Heart left ventricle (tissue), 16 donors: ENCODE measurements around the gene SEC62. TPM values are rescaled to one million over a fixed set of nuclear protein-coding genes. Genes with fewer than 3 reads are reported as not detected.
A peak's percentile ranks its signal among the peaks of the same experiment; 100 is the strongest.

Source experiments
- ATAC-seq, 4 donors: fragments of 200-7000 bp; cut with Tn5 transposase; one replicate each; pipeline ENCODE4 v1.9.1; 2020 to 2022; ENCODE audit warnings: moderate library complexity in 4 of 4, mild to moderate bottlenecking in 3 of 4, moderate number of reproducible peaks in 1 of 4
- DNase-seq, 5 donors: peaks; one replicate each; pipeline ENCODE4 v3.0.0-alpha.2; 2020
- H3K27ac ChIP-seq, 12 donors: fragments of 200-600 bp; sonication (generic) in 4 of 12; one replicate each; pipeline versions ENCODE4 v1.5.0 to v1.8.0; 2016 to 2022; ENCODE audit warnings: mild to moderate bottlenecking in 2 of 12
- H3K27me3 ChIP-seq, 9 donors: fragments of 200-600 bp; sonication (generic) in 2 of 9; one replicate each; pipeline versions ENCODE4 v1.5.1 to v1.8.0; 2016 to 2022; ENCODE audit warnings: mild to moderate bottlenecking in 3 of 9
- H3K36me3 ChIP-seq, 9 donors: fragments of 200-600 bp; sonication (generic) in 2 of 9; one replicate each; pipeline versions ENCODE4 v1.5.0 to v1.8.0; 2018 to 2022; ENCODE audit warnings: mild to moderate bottlenecking in 2 of 9
- H3K4me1 ChIP-seq, 12 donors: fragments of 200-600 bp; sonication (generic) in 4 of 12; one replicate each; pipeline versions ENCODE4 v1.5.0 to v1.8.0; 2016 to 2022; ENCODE audit warnings: mild to moderate bottlenecking in 3 of 12
- H3K4me3 ChIP-seq, 12 donors: fragments of 200-600 bp; sonication (generic) in 4 of 12; one replicate each; pipeline versions ENCODE4 v1.5.0 to v1.8.0; 2017 to 2022; ENCODE audit warnings: mild to moderate bottlenecking in 9 of 12, moderate library complexity in 4 of 12
- H3K9me3 ChIP-seq, 12 donors: fragments of 200-600 bp; sonication (generic) in 4 of 12; one replicate each; pipeline versions ENCODE4 v1.5.0 to v1.8.0; 2016 to 2022; ENCODE audit warnings: mild to moderate bottlenecking in 1 of 12
- POLR2A ChIP-seq, 2 donors: fragments of 450-650 bp; IDR thresholded peaks; one replicate each; pipeline ENCODE4 v1.6.1; 2017; ENCODE audit warnings: antibody characterized with exemption in 2 of 2, mild to moderate bottlenecking in 2 of 2, moderate library complexity in 2 of 2
- whole genome bisulfite sequencing, 4 donors: extraction: QIAGEN DNeasy Blood & Tissue Kit in 2 of 4; methylation state at CpG; one replicate each; pipeline versions ENCODE4 v1.1.5 to v1.1.7; 2013 to 2018; 5-methylcytosine and 5-hydroxymethylcytosine counted together
- intact Hi-C, 10 donors: fragments of 100-400 bp; cut with DNase I; formaldehyde crosslinking; loops; one replicate each; pipeline versions ENCODE4 v1.11.1 to v1.14.2; 2022
- polyA plus RNA-seq, 2 donors: library from polyadenylated mRNA; stranded (reverse); fragments of 200-250 nt; gene quantifications; one replicate each; pipeline ENCODE4 v1.2.3, GENCODE V29; 2013
- total RNA-seq, 9 donors: library from RNA; depleted of rRNA in 2 of 9; stranded (reverse); fragments of >200 nt in 2 of 9; fragmentation: NEBNext Ultra II Directional in 3 of 9; extraction: Animal tissue kit (Norgen Biotek cat#: 25700) in 3 of 9; gene quantifications; one replicate each; pipeline versions ENCODE4 v1.1.0 to v1.2.4, GENCODE V29; 2016 to 2023
- TF ChIP-seq, protein P1 (sequence below), 12 donors: fragments of 200-600 bp; sonication (generic) in 4 of 12; IDR thresholded peaks; one replicate each; pipeline versions ENCODE4 v1.5.0 to v1.8.0; 2018 to 2022; ENCODE audit warnings: antibody characterized with exemption in 12 of 12, mild to moderate bottlenecking in 5 of 12
- donor health status: ischemic (EF 13 %, LVEDD 7.1; RV severe dilation, severe dysfunction).
- donor health status: healthy with polysubstance abuse.
- donor health status: DM: no; HTN: yes; CAD: no.
- donor health status: DM: no; HTN: no; CAD: no.
- donor health status: ischemic (EF 25% LVEDD 6.9; RV normal size, moderate dysfunction).
- donor health status: ischemic (EF 25% LVEDD 5.7; RV mildly dilated, moderate dysfunction).
- donor health status: healthy.
- donor health status: DM: yes; HTN: yes; CAD: no.
- donor health status: ischemic (EF 35%, LVEDD 5.7; RV mildly dilated, moderate dysfunction).
- donor health status: nonischemic (EF 11% LVEDD 7.7; RV severe dilation, severe dysfunction).
- donor health status: DM: yes; HTN: yes; CAD: no.
- donor health status: PGD.
- donor health status: ischemic (EF 29% LVEDD 5.4; RV normal size, mild dysfunction).
- donor health status: nonischemic (EF 23%, LVEDD 6.1; RV moderate dilation, normal function).

SEC62 gene
- total and polyA plus RNA-seq, 11 donors = 29.5 to 104 (median 71.1) TPM

DNA sequence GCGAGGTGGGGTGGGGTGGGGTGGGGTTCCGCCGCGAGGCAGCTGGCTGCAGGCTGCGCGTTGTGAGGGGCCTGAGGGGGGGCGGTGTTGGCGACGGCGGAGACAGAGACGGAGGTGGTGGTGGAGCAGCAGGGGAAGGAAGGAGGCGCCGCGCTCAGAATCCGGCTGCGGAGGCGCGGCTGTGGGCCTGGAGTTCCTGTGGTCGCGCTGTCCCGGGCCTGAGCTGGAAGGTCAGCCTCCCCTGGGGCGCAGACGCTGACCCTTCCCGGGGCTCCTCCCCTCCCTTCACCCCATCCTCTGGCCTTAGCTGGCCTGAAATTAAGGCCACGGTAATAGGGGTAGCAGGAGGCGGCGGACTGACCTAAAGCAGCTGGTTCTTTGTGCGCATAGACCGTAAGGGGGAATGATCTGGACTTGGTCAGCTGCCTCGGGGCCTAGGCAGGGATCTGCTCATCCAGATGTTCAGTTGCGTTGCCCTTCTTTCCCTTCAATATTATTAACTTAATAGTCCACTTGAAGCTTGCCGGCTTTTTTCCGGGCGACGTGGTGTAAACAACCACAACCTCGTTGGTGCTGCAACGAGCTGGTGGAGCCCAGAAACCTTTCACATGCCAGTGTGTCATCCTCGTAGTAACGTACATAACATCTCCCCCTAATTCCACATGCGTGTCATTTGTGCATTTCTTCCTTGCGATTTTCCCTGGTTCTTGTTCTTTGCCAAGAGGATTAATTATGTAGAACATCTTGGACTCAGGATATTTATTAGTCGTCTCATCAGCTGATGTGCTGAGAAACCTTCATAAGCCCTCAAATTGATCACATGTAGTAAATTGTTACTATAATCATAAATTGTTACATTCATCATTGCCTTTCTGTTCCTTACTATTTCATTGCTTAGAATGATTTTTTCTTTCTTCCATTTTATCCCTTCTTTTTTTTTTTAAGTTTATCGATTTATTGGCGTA lies 626 bp downstream of the SEC62 start:
- intact Hi-C loops = loop anchor here (1.0 to 10.0 kb wide), 12 partner anchors 35 to 900 kb away; partner anchors contain the start of genes LRRC31 (in 4 of the 10), ACTRT3 (in 2 of the 10), MYNN (in 2 of the 10) and TERC (in 2 of the 10)
- peak; percentile 75 to 87 (median 85) for ATAC-seq
- peaks cover 2 to 54% (median 41%) of the 10 kb centered on the region in 12 donors for H3K4me1 ChIP-seq
- no peaks in the 10 kb centered on the region for H3K27me3 ChIP-seq
- H3K36me3 ChIP-seq = peaks cover 0 to 14% (median 0%) of the 10 kb centered on the region in 9 donors
- peak overlapping the region; percentile 90 to 99 (median 94) for H3K27ac ChIP-seq
- TF ChIP-seq POLR2A (IDR thresholded peaks at IDR 0.05) = no peak
- TF ChIP-seq, protein P1, sequence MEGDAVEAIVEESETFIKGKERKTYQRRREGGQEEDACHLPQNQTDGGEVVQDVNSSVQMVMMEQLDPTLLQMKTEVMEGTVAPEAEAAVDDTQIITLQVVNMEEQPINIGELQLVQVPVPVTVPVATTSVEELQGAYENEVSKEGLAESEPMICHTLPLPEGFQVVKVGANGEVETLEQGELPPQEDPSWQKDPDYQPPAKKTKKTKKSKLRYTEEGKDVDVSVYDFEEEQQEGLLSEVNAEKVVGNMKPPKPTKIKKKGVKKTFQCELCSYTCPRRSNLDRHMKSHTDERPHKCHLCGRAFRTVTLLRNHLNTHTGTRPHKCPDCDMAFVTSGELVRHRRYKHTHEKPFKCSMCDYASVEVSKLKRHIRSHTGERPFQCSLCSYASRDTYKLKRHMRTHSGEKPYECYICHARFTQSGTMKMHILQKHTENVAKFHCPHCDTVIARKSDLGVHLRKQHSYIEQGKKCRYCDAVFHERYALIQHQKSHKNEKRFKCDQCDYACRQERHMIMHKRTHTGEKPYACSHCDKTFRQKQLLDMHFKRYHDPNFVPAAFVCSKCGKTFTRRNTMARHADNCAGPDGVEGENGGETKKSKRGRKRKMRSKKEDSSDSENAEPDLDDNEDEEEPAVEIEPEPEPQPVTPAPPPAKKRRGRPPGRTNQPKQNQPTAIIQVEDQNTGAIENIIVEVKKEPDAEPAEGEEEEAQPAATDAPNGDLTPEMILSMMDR (IDR thresholded peaks at IDR 0.05) = no peak
- DNase-seq = peak; percentile 58 to 82 (median 68)
- H3K9me3 ChIP-seq = peaks cover 0 to 3% (median 0%) of the 10 kb centered on the region in 12 donors
- WGBS, 4 donors = 3 to 4% (median 4%) methylated on average over 38 to 44 of the region's 44 CpGs
- H3K4me3 ChIP-seq = peak overlapping the region; percentile 65 to 99 (median 84)

DNA sequence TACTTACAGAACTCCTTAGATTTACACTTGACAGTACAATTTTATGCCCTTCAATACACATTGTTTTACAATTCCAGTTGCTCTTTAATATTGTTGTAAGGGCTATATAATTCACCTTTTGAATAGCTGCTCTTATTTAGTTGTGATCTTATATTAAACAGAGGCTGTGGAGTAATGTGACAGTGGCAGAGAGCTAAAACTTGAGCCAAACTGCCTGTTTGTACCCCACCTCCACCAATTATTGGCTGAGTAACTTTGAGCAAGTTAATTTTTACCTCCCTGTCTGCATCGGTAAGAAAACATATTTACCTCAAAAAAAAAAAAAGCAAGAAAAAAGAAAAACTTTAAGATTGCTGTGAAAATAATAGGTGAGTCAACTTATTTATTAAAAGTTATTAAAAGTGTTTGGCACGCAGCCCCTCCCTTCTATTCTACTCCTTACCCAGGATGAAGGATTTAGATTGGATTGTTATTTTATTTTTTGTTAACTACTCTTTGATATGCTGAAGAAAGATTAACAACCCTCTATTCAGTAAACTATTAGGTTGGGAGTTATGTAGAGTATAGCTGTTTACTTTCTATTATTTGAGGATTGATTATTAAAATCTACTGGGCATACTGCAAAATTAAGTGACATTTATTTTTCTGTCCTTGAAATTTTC lies 1.7 kb downstream of the SEC62 start:
- DNase-seq (no peak), ATAC-seq (no peak)
- H3K36me3 ChIP-seq = peaks cover 0 to 16% (median 0%) of the 10 kb centered on the region in 9 donors
- peak overlapping the region in 2 of 12 donors; percentile 97 to 99 for H3K27ac ChIP-seq
- intact Hi-C loops = loop anchor here in 9 of 10 donors (5.0 to 10.0 kb wide), 8 partner anchors 34 to 899 kb away; partner anchors contain the start of genes LRRC31 (in 4 of the 9), ACTRT3 (in 2 of the 9), MYNN (in 2 of the 9) and TERC (in 2 of the 9)
- peaks cover 0 to 3% (median 0%) of the 10 kb centered on the region in 12 donors for H3K9me3 ChIP-seq
- H3K27me3 ChIP-seq = no peaks in the 10 kb centered on the region
- H3K4me3 ChIP-seq = peak overlapping the region in 10 of 12 donors; percentile 65 to 99 (median 84)
- 27 to 43% (median 39%) methylated on average over 2 of the region's 2 CpGs for WGBS, 4 donors
- TF ChIP-seq, protein P1 (IDR thresholded peaks at IDR 0.05) = no peak
- TF ChIP-seq POLR2A (IDR thresholded peaks at IDR 0.05) = no peak
- H3K4me1 ChIP-seq = peaks cover 2 to 61% (median 47%) of the 10 kb centered on the region in 12 donors

DNA sequence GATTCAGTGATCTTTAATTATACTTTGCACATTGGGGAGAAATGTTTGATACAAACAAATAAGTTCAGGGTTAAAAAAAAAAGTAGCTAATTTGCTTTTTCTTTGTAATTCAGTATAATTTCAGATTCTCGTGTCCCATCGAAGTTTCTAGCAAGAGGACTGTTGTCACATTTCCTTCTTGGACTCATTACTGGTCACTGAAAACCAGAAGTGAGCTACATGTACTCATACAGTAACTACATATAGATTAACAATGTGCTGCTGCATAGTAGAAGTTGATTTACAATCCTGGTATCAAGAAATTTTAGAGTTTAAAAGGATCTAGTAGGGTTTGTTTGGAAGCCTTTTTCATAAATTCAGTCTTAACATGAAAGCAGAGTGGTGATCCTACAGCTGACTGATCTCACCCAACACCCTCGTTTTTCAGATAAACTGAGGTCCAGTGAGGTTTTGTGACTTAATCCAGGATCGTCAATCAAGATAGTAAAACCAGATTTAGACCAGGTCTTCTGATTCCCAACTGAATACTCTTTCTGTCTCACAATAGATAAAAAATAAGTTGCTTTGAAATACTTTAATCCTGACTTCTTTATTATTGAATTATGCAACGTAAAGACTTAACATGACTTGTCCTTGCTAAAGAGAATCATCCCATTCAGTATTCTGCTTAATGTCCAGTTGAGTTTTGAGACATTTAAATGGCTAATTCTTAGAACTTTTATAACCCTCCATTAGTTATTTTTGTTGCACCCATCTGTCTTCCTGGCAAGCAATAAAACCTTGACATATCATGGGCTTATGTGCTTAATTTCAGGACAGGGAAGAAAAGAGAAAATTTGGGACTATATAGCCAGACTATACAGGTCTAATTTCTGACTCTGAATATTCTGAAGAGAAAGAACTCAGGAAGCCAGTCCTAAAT lies 2.8 kb downstream of the SEC62 start:
- H3K4me1 ChIP-seq = peaks cover 2 to 61% (median 48%) of the 10 kb centered on the region in 12 donors
- DNase-seq (no peak), ATAC-seq (no peak)
- no peak overlapping the region for H3K27ac ChIP-seq
- no peaks in the 10 kb centered on the region for H3K27me3 ChIP-seq
- H3K4me3 ChIP-seq = no peak overlapping the region
- no peak for TF ChIP-seq POLR2A (IDR thresholded peaks at IDR 0.05)
- TF ChIP-seq, protein P1 (IDR thresholded peaks at IDR 0.05) = no peak
- WGBS, 4 donors = 39 to 52% (median 41%) methylated on average over 5 of the region's 5 CpGs
- intact Hi-C loops = loop anchor here in 9 of 10 donors (5.0 to 10.0 kb wide), 9 partner anchors 33 to 898 kb away; partner anchors contain the start of genes LRRC31 (in 4 of the 9), ACTRT3 (in 3 of the 9), TERC (in 3 of the 9) and MYNN (in 2 of the 9)
- peaks cover 0 to 22% (median 5%) of the 10 kb centered on the region in 9 donors for H3K36me3 ChIP-seq
- H3K9me3 ChIP-seq = peaks cover 0 to 3% (median 0%) of the 10 kb centered on the region in 12 donors
